ENCODE data around the gene TTBK1. TPM values are rescaled to one million over a fixed set of nuclear protein-coding genes. Genes with fewer than 3 reads are reported as not detected.

Gene TTBK1
- total and polyA plus RNA-seq, 4 donors: 0.05 to 0.31 (median 0.12) TPM

DNA sequence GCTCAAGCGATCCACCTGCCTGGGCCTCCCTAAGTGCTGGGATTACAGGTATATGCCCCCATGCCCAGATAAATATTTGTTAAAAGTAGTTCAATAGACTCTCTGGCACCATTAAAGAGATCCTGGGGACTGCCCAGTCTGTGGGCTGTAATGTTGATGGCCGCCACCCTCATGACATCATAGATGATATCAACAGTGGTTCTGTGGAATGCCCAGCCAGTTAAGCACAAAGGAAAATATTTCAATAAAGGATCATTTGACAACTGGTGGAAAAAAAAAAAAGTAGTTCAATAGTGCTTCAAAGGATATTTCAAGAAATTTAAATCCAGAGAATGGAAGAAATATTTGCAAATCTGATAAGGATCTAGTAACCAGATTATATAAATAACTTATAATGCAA lies 66.9 kb downstream of the TTBK1 start:
- TF ChIP-seq CTCF (IDR thresholded peaks at IDR 0.05; ENCODE audit: control extremely low read depth, extremely low read depth): no peak
- 95 to 99% methylated on average over 2 of the region's 2 CpGs for WGBS, 2 donors
- H3K9ac ChIP-seq (ENCODE audit: insufficient read depth in 1 of 2, low read length in 2 of 2): no peak overlapping the region

DNA sequence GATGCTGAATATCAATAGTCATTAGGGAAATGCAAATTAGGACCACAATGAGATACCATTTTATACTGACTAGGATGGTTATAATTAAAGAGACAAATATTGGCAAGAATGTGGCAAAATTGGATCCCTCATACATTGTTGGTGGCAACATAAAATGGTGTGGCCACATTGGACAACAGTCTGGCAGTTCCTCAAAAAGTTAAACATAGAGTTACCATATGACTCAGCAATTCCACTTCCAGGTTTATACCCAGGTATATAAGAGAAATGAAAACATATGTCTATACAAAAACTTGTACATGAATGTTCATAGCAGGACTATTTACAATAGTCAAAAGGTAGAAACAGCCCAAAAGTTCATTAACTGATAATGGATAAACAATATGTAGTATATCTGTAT lies 67.3 kb downstream of the TTBK1 start:
- no peak for TF ChIP-seq CTCF (IDR thresholded peaks at IDR 0.05; ENCODE audit: control extremely low read depth, extremely low read depth)
- Histone ChIP-seq H3K36me3 (ENCODE audit: control insufficient read depth in 4 of 4, insufficient read depth in 4 of 4, low read length in 4 of 4) (no peaks in the 10 kb centered on the region), H3K27ac (ENCODE audit: low read depth in 1 of 2, low read length in 1 of 2) (no peak overlapping the region), H3K27me3 (ENCODE audit: control insufficient read depth in 3 of 3, insufficient read depth in 3 of 3, low read length in 2 of 3) (peaks cover 0 to 6% (median 0%) of the 10 kb centered on the region in 3 donors), H3K4me3 (no peak overlapping the region), H3K9me3 (ENCODE audit: control insufficient read depth in 4 of 4, insufficient read depth in 3 of 4, low read length in 3 of 4) (no peaks in the 10 kb centered on the region), H3K9ac (ENCODE audit: insufficient read depth in 1 of 2, low read length in 2 of 2) (no peak overlapping the region), H3K4me1 (ENCODE audit: control insufficient read depth in 5 of 5, insufficient read depth in 5 of 5, low read length in 5 of 5) (peaks cover 0 to 9% (median 0%) of the 10 kb centered on the region in 5 donors)
- ATAC-seq (ENCODE audit: insufficient read depth, low FRiP score) (no peak), DNase-seq (no peak)

More for the DNA sequence above, 66.9 kb downstream of the TTBK1 start:
- Histone ChIP-seq H3K27me3 (ENCODE audit: control insufficient read depth in 3 of 3, insufficient read depth in 3 of 3, low read length in 2 of 3) (peaks cover 0 to 6% (median 0%) of the 10 kb centered on the region in 3 donors), H3K4me1 (ENCODE audit: control insufficient read depth in 5 of 5, insufficient read depth in 5 of 5, low read length in 5 of 5) (peaks cover 0 to 9% (median 0%) of the 10 kb centered on the region in 5 donors), H3K9me3 (ENCODE audit: control insufficient read depth in 4 of 4, insufficient read depth in 3 of 4, low read length in 3 of 4) (no peaks in the 10 kb centered on the region), H3K27ac (ENCODE audit: low read depth in 1 of 2, low read length in 1 of 2) (no peak overlapping the region), H3K36me3 (ENCODE audit: control insufficient read depth in 4 of 4, insufficient read depth in 4 of 4, low read length in 4 of 4) (no peaks in the 10 kb centered on the region), H3K4me3 (no peak overlapping the region)
- ATAC-seq (ENCODE audit: insufficient read depth, low FRiP score) (no peak), DNase-seq (no peak)

GRCh38 chr6:43311666-43312065 lies 68.4 kb downstream of the TTBK1 start:
- no peak for TF ChIP-seq CTCF (IDR thresholded peaks at IDR 0.05; ENCODE audit: control extremely low read depth, extremely low read depth)
- Histone ChIP-seq H3K36me3 (ENCODE audit: control insufficient read depth in 4 of 4, insufficient read depth in 4 of 4, low read length in 4 of 4) (no peaks in the 10 kb centered on the region), H3K4me3 (no peak overlapping the region), H3K27ac (ENCODE audit: low read depth in 1 of 2, low read length in 1 of 2) (no peak overlapping the region), H3K9me3 (ENCODE audit: control insufficient read depth in 4 of 4, insufficient read depth in 3 of 4, low read length in 3 of 4) (no peaks in the 10 kb centered on the region), H3K4me1 (ENCODE audit: control insufficient read depth in 5 of 5, insufficient read depth in 5 of 5, low read length in 5 of 5) (peaks cover 0 to 9% (median 0%) of the 10 kb centered on the region in 5 donors), H3K27me3 (ENCODE audit: control insufficient read depth in 3 of 3, insufficient read depth in 3 of 3, low read length in 2 of 3) (peaks cover 0 to 6% (median 0%) of the 10 kb centered on the region in 3 donors), H3K9ac (ENCODE audit: insufficient read depth in 1 of 2, low read length in 2 of 2) (no peak overlapping the region)
- ATAC-seq (ENCODE audit: insufficient read depth, low FRiP score) (no peak), DNase-seq (no peak)
- WGBS, 2 donors: 37 to 57% methylated on average over 3 of the region's 3 CpGs

DNA sequence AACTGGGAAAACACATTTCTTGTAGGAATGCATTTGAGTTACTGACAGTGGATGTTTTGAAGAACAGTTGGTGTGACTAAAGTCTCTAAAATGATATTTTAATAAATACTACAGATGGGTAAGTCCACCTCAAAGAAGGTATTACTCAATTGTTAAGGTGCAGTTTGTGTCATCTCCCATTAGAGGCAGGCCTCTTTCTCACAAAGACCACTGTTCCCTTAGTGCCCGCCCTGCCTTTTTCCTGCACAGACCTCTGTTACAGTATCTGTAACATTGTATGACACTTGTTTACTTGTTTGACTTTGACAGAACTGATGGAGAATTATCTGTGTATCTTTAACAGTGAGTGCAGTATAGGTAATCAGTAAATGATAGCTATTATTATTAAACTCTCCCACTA lies 70.5 kb downstream of the TTBK1 start:
- H3K9me3 ChIP-seq (ENCODE audit: control insufficient read depth in 4 of 4, insufficient read depth in 3 of 4, low read length in 3 of 4): no peaks in the 10 kb centered on the region
- no peak for TF ChIP-seq CTCF (IDR thresholded peaks at IDR 0.05; ENCODE audit: control extremely low read depth, extremely low read depth)
- no peaks in the 10 kb centered on the region for H3K36me3 ChIP-seq (ENCODE audit: control insufficient read depth in 4 of 4, insufficient read depth in 4 of 4, low read length in 4 of 4)
- whole genome bisulfite sequencing, 2 donors: 83 to 85% methylated on average over 1 of the region's 1 CpG
- peaks cover 0 to 3% (median 0%) of the 10 kb centered on the region in 5 donors for H3K4me1 ChIP-seq (ENCODE audit: control insufficient read depth in 5 of 5, insufficient read depth in 5 of 5, low read length in 5 of 5)
- no peak overlapping the region for H3K27ac ChIP-seq (ENCODE audit: low read depth in 1 of 2, low read length in 1 of 2)
- H3K4me3 ChIP-seq: no peak overlapping the region
- ATAC-seq (ENCODE audit: insufficient read depth, low FRiP score) (no peak), DNase-seq (no peak)
- peaks cover 0 to 4% (median 0%) of the 10 kb centered on the region in 3 donors for H3K27me3 ChIP-seq (ENCODE audit: control insufficient read depth in 3 of 3, insufficient read depth in 3 of 3, low read length in 2 of 3)
- H3K9ac ChIP-seq (ENCODE audit: insufficient read depth in 1 of 2, low read length in 2 of 2): no peak overlapping the region

Data from lung (tissue), 12 donors.